Dedifferentiated amniotic fluid mesenchymal stem cell (primary cell): ENCODE results near the gene CKAP5.
"Not testable (repeated sequence)": the region's sequence is repeated elsewhere in the genome, so short reads cannot be mapped to it uniquely, and the experiment has no call there.

Experiments used
- DNase-seq: peaks from one replicate; pipeline ENCODE4 v3.0.0-alpha.2; 2016; ENCODE audit errors: extremely low spot score

The CKAP5 gene

GRCh38 chr11:46726206-46726862, 119.7 kb downstream of the CKAP5 start:
- no peak for DNase-seq

GRCh38 chr11:46725338-46726205, 120.5 kb downstream of the CKAP5 start:
- DNase-seq: no peak

- DNase-seq: no peak
Observed at GRCh38 chr11:46724088-46724487, 122.0 kb downstream of the CKAP5 start.

- DNase-seq: no peak
Observed at GRCh38 chr11:46723359-46723680, 122.8 kb downstream of the CKAP5 start.

- no peak for DNase-seq
Observed at GRCh38 chr11:46722566-46723358, 123.3 kb downstream of the CKAP5 start.

- DNase-seq: no peak
Observed at GRCh38 chr11:46721286-46721685, 124.8 kb downstream of the CKAP5 start.

GRCh38 chr11:46719543-46720218, 126.4 kb downstream of the CKAP5 start:
- DNase-seq: no peak

GRCh38 chr11:46719048-46719542, 127.0 kb downstream of the CKAP5 start, which contains the start of gene F2:
Gene F2, plus strand, starts transcription at chr11:46719213. Its CDS starts 23 bp downstream, at chr11:46719236.
- DNase-seq: no peak

- DNase-seq: no peak
Observed at GRCh38 chr11:46718155-46719019, 127.7 kb downstream of the CKAP5 start.

GRCh38 chr11:46717825-46718154, 128.3 kb downstream of the CKAP5 start:
- DNase-seq: not testable (repeated sequence)

- DNase-seq: no peak
Observed at GRCh38 chr11:46712874-46713576, 133.1 kb downstream of the CKAP5 start.

- no peak for DNase-seq
Observed at GRCh38 chr11:46711303-46711702, 134.8 kb downstream of the CKAP5 start.

GRCh38 chr11:46710821-46711269, 135.2 kb downstream of the CKAP5 start:
- DNase-seq: peak; percentile 84

- not testable (repeated sequence) for DNase-seq
Observed at GRCh38 chr11:46709351-46709750, 136.7 kb downstream of the CKAP5 start.

- DNase-seq: no peak
Observed at GRCh38 chr11:46706886-46707285, 139.2 kb downstream of the CKAP5 start.

GRCh38 chr11:46705070-46705688, 140.9 kb downstream of the CKAP5 start:
- DNase-seq: no peak

GRCh38 chr11:46701078-46701654, 144.9 kb downstream of the CKAP5 start:
- DNase-seq: no peak

GRCh38 chr11:46700241-46701077, 145.6 kb downstream of the CKAP5 start, which contains the start of the genes ARHGAP1 and ZNF408:
Gene ARHGAP1, minus strand, starts transcription at chr11:46700619. Its CDS starts 4,512 bp downstream, at chr11:46696107.
Gene ZNF408, plus strand, starts transcription at chr11:46701031. Its CDS starts 17 bp downstream, at chr11:46701048.
- DNase-seq: peak; percentile 99
